Islet precursor cell (in vitro differentiated cells): Measurements from ENCODE around the gene ADAMTS7.

Experiments used
- DNase-seq: peaks from one replicate; pipeline ENCODE4 v3.0.0-alpha.2; 2018

The ADAMTS7 gene

GRCh38 chr15:78717956-78718656 lies 93.2 kb downstream of the ADAMTS7 start:
- DNase-seq: no peak

- DNase-seq: no peak
Observed at GRCh38 chr15:78716651-78717050, 94.6 kb downstream of the ADAMTS7 start.

- DNase-seq: no peak
Observed at GRCh38 chr15:78715930-78716329, 95.3 kb downstream of the ADAMTS7 start.

- DNase-seq: no peak
Observed at GRCh38 chr15:78715434-78715833, 95.8 kb downstream of the ADAMTS7 start.

GRCh38 chr15:78714890-78715289 lies 96.4 kb downstream of the ADAMTS7 start:
- DNase-seq: no peak

- DNase-seq: no peak
Observed at GRCh38 chr15:78712797-78713515, 98.3 kb downstream of the ADAMTS7 start.

GRCh38 chr15:78711638-78712037 lies 99.6 kb downstream of the ADAMTS7 start:
- no peak for DNase-seq

- peak; percentile 82 for DNase-seq
Observed at GRCh38 chr15:78709263-78709882, 101.9 kb downstream of the ADAMTS7 start.
